NOMO-1 treated with dmso at 0.1 percent for 144 hours (cell line): ENCODE measurements around the gene CDKN2AIPNL.
"Not testable (repeated sequence)": the region's sequence is repeated elsewhere in the genome, so short reads cannot be mapped to it uniquely, and the experiment has no call there.

Source experiments
- DNase-seq: peaks from one replicate; lab custom pipeline; 2025; ENCODE audit not compliant: unreplicated experiment; lab: John Stamatoyannopoulos, UW

CDKN2AIPNL gene

GRCh38 chr5:134438721-134439123 is 27.0 kb upstream of the CDKN2AIPNL start:
- DNase-seq, result no peak

DNA sequence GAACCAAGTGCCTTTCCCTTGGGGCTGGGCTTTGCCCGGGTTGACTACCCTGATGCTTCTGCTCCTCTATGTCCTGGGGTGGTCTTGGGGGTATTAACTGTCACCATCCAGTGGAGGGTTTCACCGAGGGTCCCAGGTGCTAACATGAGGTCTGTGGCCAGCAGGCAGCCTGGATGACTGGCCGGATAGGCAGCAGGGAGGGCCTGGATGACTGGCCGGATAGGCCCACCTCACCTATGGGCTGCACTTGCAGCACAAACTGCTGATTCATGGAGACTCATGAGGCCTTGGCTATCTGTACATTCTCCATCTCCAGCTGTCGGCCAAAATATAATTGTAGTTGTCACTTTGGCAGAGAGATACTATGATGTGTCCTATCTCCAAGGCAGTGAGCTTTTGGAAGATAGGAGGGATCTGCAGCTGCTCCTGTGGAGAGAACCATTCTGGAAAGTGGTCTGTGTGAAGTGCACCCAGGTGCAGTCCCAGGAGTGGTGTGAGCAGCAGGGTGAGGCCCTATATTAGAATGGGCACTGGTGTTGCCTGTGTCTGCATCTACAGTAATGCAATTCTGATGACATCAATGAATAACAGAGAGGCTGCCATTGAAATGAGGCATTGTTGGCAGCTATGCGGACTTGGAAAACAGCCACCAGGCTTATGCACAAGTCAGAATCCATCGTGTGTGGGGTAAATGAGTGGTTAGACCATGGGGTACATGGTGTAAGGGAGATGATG is 26.3 kb upstream of the CDKN2AIPNL start:
- DNase-seq, result no peak

DNA sequence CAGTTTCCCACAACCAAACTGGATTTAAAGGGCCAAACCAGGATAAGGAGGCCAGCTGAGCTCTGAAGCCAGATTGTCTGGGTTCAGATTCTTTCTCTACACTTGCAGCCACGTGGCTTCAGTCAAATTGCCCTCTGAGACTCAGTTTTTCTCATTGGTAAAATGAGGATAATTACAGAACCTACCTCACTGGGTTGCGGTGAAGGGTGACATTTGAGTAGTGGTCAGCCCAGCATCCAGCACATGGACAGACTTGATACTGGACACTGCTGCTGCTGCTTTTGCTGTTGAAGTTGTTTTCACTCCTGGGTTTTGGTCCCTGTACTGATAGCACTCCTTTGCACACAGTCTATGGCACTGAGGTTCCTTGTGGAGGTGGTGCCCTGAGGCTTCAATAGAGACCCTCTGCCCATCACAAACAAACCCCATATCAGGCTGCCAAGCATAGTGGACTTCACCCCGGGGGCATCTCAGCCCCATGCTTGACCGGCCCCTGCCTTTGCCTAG is 25.7 kb upstream of the CDKN2AIPNL start:
- DNase-seq, result no peak

DNA sequence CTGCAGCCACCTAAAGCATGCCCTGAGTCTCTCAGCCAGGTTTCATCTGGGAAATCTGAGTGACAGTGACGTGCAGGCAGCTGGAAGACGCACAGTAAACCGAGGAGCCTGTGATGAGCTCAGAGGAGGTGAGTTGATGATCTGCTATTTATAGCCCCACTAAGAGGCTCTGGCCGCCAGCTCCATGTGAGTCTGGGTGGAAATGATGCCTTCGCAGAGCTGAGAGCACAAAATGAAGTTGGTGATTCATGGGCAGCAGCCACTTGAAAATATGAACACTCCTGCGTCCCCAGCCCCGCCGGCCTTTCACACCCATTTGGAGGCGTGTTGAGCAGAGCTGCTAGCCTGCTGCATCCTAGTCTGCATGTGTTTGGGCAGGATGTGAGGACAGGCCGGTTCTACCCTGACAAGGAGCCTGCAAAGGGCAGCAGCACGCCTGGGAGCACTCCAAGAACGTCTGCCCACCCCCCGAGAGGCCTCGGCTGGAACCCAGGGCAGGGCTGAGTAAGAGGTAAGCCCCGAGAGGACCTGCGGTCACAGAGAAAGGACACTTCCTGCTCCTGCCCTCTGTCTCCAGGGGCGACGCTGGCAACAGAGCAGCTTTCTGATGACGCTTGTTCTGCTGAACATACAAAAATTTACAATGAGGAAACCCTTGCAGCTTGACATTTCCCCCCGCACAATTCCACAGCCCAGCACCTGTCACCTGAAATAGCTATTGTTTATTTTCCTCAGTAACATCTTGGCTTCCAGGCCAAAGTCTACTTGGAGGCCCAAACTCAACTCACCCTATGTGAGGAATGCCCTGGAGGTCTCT is 25.1 kb upstream of the CDKN2AIPNL start:
- DNase-seq, result peak; percentile 72

DNA sequence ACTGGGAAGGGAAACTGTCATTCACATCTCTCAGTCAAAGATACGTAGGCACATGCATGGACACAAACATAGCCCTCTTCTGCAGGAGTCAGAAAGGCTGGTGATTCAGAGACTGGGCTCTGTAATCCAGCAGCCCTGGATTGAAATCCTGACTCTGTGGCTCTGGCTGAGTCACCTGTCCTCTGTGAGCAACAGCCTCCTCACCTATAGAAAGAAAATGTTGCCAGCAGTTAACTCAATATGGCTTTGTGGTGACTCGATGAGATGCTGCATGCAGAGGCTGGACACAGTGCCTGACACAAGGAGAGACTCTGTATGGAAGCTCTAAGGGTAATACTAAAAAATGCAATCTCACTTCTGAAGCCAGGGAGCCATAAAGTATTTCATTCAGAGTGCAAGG is 23.9 kb upstream of the CDKN2AIPNL start:
- DNase-seq, result no peak

DNA sequence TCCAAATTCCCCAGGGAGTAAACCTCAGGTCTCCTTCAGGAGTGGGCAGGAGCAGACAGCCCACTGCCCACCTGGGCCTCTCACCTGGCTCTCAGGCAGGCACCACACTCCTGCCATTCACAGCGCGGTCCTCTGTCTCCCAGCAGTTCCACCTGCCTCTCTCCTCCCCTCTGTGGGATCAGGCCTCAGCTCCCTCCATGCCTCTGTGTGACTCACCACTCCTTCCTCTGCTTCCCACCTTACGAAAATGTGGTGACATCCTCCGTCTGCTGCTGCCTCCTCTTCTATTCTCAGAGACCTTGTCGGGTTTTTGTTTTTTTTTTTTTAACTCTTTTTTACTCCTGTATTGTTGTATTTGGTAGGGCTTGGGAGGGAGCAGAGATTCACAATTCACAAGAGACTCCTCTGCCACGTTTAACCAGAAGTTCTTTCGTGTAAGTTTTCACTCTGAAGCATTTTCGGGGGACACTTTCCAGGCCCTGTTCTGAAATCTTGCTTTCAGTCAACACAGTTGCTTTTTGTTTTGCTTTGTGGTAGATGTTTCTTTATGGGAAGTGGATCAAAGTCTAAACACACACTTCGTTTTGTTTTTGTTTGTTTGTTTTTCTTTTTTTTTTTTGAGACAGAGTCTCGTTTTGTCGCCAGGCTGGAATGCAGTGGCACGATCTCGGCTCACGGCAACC is 21.1 kb upstream of the CDKN2AIPNL start:
- DNase-seq, result no peak

DNA sequence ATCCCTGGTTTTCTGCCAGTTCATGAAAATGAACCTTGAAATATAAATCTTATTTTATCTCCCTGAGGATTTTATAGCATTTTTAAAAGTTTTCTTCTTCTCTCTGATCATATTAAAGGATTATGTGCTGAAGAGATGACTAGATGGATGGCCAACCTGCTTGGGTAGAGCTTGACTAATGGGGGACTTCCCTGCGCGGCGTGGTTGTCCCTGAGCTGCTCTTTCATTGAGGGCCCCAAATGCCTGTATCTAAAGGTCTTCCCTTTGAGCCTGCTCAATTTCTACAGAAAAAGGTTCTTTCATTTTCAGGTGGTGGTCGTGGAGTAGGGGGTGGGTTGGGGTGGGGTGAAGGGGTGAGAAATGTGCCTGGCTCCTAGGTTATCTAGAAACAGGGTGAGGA is 20.5 kb upstream of the CDKN2AIPNL start:
- no peak for DNase-seq

GRCh38 chr5:134430001-134430569 is 18.4 kb upstream of the CDKN2AIPNL start:
- no peak for DNase-seq

- DNase-seq, result no peak
Measured at GRCh38 chr5:134427540-134428041, 15.9 kb upstream of the CDKN2AIPNL start.

DNA sequence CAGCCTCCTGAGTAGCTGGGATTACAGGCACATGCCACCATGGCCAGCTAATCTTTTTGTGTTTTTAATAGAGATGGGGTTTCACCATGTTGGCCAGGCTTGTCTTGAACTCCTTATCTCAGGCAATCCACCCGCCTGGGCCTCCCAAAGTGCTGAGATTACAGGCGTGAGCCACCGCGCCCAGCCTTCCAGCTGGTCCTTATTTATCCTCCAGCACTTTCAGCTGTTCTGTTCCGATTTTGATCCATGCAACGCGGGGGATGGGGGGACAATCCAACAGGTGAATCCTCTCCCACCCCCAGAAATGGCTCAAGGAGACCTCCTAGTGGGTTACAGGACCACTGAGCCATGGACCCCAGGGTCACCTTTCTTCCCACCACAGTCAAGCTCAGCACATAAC is 14.7 kb upstream of the CDKN2AIPNL start:
- DNase-seq, result no peak

DNA sequence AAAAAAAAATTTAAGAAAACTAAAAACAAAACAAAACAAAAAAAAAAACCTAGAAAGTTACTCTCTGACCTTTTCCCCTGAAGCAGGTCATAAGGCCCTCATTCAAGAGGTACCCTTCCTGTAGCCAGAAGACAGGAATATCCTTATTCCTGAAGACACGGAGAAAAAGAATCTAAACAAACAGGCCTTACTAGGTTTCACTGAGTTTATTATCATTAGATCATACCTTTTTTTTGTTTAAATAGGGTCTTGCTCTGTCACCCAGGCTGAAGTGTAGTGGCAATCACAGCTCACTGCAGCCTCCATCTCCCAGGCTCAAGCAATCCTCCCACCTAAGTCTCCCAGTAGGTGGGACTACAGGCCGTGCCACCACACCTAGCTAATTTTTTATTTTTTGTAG is 11.7 kb upstream of the CDKN2AIPNL start:
- no peak for DNase-seq

- DNase-seq, result no peak
Measured at GRCh38 chr5:134422791-134423365, 11.2 kb upstream of the CDKN2AIPNL start.

GRCh38 chr5:134421038-134421437 is 9.4 kb upstream of the CDKN2AIPNL start:
- not testable (repeated sequence) for DNase-seq

DNA sequence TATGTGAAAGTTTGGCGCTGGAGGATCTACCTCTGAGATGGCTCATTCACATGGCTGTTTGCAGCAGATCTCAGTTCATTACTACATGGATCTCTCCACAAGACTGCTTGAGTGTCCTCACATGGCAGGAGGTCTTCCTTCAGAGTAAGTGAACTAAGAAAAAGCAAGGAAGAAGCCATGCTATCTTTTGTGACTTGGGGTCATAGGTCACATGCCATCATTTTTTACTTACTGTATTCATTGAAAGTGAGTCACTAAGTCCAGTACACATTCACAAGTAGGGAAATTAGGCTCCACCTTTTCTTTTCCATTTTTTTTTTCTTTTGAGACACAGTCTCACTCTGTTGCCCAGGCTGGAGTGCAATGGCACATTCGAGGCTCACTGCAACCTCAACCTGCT is 8.7 kb upstream of the CDKN2AIPNL start:
- no peak for DNase-seq

- no peak for DNase-seq
Measured at GRCh38 chr5:134418958-134419357, 7.3 kb upstream of the CDKN2AIPNL start.

DNA sequence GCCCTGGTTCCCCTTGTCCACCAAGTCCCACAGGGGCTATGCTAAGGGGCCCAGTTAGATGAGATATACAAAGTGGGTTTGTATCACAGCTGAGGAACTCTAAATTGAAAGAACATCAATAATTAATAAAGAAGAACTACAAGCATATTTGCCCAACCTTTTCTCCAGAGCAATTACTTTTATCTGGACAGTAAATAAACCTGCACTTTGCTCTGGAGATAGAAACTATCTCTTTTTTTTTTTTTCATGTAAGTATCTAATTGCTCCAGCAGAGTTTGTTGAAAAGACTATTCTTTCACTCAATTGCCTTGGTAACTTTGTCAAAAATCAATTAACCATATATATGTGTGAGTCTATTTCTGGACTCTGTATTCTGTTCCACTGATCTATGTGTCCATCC is 6.0 kb upstream of the CDKN2AIPNL start:
- DNase-seq, result no peak

DNA sequence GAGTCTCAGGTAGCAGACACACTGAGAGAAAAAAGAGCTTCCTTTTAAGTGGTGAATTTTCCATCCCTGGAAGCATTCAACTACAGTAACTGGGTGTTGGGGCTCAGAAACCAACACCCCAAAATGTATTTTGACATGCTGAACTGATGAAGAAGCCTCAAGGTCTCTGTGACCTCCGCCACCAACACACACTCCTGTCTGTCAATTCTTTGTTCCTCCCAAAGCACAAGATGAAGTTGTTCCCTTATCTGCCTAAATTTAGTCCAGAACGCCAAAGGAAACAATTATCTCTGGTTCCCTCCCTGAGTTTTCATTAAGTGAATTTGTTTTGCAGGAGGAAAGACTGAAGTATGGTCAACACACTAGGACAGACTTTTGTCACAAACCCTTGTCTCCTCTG is 1.4 kb upstream of the CDKN2AIPNL start:
- no peak for DNase-seq

- DNase-seq, result no peak
Measured at GRCh38 chr5:134411228-134411545, 494 bp downstream of the CDKN2AIPNL start.

DNA sequence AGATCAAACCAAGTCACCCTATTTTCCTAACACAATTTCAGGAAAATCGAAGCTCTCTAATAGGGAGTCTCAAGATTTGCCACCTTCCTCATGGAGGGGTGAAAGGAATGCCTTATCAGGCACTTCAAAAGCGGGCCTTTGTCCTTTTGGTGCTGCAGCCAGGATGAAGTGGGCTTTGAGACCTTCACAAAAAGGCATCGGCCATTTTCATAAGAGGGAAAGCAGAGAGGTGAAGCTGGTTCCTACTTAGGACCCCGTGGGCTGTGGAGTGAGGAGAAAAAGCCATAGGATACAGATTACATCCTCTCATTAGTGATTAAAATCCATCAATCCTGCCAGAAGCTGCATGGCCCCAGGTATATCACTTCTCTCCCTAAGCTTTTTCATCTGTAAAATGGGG is 859 bp downstream of the CDKN2AIPNL start:
- no peak for DNase-seq

GRCh38 chr5:134409321-134409720 is 2.4 kb downstream of the CDKN2AIPNL start:
- DNase-seq, result no peak

DNA sequence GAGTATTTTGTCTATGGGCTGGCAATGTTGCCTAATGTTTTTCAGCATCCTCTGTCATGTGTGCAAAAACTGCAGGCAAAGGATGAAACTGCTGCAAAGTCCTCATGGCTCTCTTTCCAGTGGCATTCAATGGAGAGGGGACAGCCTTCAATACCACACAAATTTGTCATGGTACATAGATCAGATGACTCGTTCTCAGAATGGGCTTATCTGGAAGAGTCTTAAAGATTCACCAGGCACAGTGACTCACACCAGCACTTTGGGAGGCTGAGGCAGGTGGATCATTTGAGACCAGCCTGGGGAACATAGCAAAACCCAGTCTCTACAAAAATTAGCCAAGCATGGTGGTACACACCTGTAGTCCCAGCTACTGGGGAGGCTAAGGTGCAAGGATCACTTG is 5.3 kb downstream of the CDKN2AIPNL start:
- no peak for DNase-seq
